Fibroblast of lung (primary cell): Measurements from ENCODE around the gene XKR3.

Experiments
- CTCF ChIP-seq, 2 donors: IDR thresholded peaks in 1 of 2; conservative IDR thresholded peaks in 1 of 2; 1 replicate in 1 of 2; 2 replicates in 1 of 2; pipeline ENCODE4 v1.5.1; 2011 to 2012; ENCODE audit warnings: low read length in 2 of 2, control low read depth in 1 of 2, inconsistent platforms in 1 of 2, low read depth in 1 of 2, mild to moderate bottlenecking in 1 of 2
- EZH2 ChIP-seq: IDR thresholded peaks from 2 replicates; pipeline ENCODE4 v1.5.1; 2012; ENCODE audit warnings: low read length, control low read depth, mild to moderate bottlenecking; ENCODE audit errors: missing control alignments

- no peak for TF ChIP-seq CTCF (conservative IDR thresholded peaks at IDR 0.05 in 1 of 2, IDR thresholded peaks at IDR 0.05 in 1 of 2; ENCODE audit: low read depth in 1 of 2, low read length in 2 of 2)
- no peak for TF ChIP-seq EZH2
Observed at GRCh38 chr22:16815073-16815472, 10.1 kb downstream of the XKR3 start.
